Measurements from ENCODE around the gene ABCF1.
"Not testable (repeated sequence)": the region's sequence is repeated elsewhere in the genome, so short reads cannot be mapped to it uniquely, and the experiment has no call there.

ABCF1 gene

DNA sequence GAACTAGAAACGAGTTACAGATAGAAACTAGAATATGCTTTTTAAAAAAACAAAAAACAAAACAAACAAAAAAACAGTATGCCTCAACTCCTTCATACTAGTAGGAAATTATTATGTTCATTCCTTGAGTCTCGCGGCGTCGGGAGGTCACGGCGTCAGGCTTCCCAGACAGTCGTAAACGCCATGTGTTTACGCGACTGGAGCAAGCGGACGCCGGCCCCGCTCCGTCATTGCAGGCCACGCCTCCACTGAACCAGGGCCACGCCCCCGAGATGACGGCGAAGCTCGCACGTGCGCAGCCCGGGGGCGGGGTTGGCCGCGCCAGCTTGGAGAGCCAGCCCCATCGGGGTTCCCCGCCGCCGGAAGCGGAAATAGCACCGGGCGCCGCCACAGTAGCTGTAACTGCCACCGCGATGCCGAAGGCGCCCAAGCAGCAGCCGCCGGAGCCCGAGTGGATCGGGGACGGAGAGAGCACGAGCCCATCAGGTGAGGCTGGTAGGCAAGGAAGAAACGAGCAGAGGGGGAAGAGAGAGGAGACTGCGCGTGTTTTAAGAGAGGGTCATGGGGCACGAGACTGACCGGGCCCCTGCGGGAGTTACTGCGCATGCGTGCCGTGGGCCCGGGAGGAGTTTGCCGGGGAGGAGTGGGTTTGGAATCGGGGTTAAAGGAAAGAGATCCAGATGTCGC is at the start of gene ABCF1:
ABCF1 (plus strand) TSS at position 368 of the 687 bp plus-strand sequence; CDS start at position 414, 46 bp downstream.
- peak; percentile 98 for DNase-seq

DNA sequence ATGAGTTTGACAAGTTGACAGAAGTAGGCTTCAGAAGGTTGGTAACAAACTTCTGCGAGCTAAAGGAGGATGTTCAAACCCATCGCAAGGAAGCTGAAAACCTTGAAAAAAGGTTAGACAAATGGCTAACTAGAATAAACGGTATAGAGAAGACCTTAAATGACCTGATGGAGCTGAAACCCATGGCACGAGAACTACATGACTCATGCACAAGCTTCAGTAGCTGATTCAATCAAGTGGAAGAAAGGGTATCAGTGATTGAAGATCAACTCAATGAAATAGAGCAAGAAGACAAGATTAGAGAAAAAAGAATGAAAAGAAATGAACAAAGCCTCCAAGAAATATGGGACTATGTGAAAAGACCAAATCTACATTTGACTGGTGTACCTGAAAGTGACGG is 49.3 kb upstream of the ABCF1 start:
- DNase-seq, result not testable (repeated sequence)

DNA sequence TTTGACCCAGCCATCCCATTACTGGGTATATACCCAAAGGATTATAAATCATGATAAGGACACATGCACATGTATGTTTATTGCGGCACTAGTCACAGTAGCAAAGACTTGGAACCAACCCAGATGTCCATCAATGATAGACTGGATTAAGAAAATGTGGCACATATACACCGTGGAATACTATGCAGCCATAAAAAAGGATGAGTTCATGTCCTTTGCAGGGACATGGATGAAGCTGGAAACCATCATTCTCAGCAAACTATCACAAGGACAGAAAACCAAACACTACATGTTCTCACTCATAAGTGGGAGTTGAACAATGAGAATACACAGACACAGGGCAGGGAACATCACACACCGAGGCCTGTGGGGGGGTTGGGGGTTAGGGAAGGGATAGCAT is 44.8 kb upstream of the ABCF1 start:
- not testable (repeated sequence) for DNase-seq

DNA sequence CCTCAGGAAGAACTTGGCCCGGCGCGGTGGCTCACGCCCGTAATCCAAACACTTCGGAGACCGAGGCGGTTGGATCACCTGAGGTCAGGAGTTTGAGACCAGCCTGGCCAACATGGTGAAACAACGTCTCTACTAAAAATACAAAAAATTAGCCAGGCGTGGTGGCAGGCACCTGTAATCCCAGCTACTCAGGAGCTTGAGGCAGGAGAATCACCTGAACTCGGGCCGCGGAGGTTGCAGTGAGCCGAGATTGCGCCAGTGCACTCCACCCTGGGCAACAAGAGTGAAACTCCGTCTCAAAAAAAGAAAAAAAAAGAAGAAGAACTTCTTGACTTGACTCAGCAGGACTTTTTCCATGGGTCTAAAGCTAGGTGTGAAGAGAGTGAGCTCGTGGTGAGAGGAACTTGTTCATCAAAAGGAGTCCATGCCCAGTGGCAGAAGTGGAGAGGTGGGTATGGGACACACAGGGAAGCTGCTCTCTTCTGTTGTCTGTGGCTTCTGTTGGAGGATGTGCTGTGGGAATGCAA is 41.8 kb upstream of the ABCF1 start:
- DNase-seq, result not testable (repeated sequence)

DNA sequence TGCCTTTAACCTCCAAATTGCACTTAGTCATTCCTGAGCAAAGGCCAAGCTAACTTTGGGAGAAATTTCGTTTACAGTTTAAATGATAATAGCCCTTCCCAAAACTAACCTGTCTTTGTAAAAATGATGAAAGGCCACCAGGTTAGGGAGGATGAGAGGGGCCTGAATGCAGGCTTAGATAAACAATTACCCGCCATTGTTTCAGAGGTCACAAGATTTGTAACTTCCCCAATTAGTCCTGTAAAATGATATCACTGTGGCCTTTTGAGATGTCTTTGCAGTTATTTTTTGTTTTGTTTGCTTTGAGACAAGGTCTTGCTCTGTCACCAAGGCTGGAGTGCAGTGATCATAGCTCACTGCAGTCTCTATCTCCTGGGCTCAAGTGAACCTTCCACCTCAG is 41.2 kb upstream of the ABCF1 start:
- no peak for DNase-seq

DNA sequence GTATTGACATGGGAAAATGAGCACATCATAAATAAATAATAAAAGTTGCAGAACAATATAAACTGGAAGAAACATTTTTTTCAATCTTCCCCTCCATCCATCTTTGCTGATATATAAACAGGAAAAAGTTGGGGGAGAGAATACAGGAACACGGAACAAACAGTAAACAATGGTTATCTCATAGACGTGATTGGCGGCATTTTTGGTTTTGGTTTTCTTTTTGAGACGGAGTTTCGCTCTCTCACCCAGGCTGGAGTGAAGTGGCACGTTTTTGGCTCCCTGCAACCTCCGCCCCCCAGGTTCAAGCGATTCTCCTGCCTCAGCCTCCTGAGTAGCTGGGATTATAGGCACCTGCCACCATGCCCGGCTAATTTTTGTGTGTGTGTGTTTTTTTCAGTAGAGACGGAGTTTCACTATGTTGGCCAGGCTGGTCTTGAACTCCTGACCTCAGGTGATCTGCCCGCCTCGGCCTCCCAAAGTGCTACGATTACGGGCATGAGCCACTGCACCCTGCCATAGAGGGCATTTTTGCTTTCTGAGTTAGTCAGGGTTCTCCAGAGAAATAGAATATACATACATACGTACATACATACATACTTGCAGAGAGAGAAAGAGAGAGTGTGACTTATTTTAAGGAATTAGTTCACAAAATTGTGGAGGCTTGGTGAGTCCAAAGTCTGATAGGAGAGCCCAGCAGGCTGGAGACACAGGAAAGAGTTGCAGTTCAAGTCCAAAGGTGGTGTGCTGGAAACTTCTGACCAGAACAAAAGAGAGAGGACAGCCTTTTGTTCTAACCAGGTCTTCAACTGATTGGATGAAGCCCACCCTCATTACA is 37.6 kb upstream of the ABCF1 start:
- no peak for DNase-seq

DNA sequence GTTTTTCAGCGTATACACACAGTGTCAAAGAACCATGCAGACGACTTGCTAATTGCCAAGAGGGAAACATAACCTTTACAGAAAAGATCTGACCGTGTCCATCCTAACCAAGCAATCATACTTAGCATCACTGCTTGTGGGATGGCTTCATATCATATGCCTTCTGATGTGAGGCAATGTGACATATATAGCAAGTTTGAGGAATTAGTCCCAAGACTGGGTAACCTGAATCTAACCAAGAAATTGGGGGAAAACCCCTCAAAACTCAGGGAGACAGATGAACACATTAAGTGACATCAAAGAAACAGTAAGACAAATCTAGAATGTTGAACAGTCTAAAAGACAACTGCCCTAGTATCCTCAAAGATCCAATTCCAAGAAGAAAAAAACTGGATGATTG is 33.3 kb upstream of the ABCF1 start:
- DNase-seq, result no peak

DNA sequence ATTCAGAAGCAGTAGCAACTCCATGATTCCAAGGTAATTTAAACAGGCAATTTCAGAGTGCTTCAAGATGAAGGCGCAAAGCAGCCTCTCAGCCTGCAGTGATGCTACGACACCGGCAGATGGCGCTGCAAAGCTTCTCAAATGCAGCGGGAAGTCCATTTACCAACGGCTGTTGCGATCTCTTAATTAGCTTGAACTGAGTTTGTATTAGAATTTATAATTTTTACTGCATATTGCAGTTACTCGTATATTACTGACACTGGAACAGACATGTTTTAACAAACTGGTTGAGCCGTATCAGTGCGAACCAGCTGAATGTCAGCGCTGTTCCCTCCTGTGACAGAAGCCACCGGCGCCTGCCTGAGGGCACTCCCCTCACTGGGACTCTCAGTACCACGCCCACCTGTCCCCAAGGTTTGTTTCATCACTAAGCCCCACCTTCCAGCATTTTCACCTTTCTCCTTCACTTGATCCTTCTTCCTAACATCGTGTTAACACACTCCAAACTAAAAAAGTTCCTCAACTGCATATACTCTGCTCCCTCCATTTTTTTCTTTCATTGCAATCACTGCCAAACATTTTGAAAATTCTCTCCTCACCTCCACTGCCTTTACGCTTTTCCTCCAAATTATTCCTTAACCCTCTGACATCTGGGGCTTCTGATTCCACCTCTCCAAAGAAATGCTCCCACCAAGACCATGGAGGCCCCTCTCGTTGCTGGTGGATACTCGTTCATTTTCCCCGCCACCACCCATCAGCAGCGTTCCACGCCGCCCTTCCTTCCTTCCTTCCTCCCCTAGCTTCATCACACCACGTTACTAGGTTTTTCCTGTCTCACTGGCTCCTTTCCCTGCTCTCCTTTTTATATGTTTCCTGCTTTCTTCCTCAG is 29.5 kb upstream of the ABCF1 start:
- peak; percentile 53 for DNase-seq

DNA sequence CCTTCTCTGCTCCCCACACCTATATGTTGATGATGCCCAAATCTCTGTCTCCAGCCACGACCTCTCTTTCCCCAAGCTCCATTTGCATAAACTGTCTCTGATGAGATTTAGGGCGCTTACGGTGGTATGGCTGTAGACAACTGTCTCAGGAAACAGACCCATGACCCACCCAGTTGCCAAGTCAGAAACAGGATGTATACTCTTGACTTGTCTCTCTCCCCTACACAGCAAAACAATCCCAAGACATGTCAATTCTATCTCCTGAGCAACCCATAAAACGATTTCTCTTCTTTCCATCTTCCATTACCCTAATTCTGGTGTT is 28.9 kb upstream of the ABCF1 start:
- no peak for DNase-seq

DNA sequence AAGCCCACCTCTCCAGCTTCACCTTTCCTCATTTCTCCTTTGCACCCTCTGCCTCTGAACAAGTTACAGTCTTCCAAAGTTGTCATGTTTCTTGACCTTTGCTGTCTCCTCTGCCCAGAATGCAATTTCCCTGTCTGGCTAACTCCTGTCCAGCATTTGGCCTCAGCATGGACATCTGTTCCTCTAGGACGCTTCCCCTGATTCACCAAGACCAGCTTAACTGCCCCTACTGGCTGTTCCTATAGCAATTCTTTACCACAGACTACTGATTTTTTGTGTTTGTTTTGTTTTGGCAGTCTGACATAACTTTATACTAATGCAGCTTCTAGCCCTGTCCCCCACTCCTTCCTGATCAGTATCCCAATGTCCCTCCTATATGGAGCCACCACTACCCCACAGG is 28.3 kb upstream of the ABCF1 start:
- DNase-seq, result no peak

DNA sequence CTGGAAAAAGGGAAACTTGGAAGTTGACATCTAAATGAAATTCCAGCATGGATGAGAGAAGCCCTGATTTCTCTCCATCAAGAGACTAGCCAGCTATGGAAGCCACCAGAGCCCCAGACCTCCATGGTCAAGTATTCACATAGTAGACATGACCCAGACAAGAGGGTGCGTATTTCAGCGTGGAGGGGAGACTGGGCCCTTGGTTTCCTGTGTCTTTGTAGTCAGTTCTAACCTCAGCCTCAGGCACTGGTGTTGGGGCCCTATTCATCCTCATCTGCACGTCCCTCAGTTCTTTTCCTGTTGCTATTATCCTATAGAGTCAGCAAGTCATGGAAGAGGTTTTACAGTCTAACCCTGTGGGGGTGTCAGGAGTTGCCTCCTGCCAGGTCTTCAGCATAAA is 27.4 kb upstream of the ABCF1 start:
- no peak for DNase-seq

DNA sequence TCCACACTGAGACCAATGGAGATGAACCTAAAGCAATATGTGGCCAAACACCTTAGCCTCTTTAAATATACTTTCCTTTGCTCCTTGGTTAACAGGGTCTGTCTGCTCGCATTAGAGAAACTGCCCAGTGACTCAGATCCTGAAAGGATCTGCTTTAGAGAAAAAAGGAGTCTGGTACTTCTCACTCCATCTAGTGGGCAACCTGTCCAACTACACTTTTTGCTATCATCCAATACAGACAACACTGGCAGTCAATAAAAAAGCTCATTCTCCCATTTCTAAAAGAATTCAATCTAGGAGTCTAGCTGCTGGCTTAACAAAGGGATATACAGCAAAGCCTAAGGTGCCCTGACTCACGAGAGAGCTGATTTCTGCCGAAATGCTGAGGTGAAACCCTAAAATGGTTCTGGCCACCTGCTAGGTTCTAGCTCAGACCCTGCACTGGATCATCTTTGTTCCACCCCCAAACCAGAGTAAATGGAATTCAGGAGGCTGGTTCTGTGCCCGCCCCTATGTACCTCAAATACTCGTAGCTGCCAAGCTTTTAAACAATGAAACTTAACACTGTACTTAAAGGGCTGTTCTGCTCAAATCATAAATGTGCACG is 26.5 kb upstream of the ABCF1 start:
- no peak for DNase-seq

DNA sequence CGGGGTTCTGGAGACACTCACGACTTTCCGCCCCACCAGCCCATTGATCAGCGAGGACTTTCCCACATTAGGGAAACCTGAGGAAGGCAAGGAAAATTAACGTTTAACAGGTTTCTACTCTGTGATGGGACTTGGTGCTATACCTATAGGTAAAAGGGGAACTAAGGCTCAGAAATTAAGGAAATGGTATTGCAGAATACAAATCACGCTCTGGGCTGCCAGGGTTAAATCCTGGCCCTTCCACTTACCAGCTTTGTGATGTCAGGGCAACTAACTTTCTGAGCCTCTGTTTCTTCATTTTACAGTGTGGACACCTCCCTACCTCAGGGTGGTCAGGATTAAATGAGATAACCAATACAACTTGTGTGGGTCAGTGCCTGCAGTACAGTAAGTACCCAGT is 23.8 kb upstream of the ABCF1 start:
- no peak for DNase-seq

DNA sequence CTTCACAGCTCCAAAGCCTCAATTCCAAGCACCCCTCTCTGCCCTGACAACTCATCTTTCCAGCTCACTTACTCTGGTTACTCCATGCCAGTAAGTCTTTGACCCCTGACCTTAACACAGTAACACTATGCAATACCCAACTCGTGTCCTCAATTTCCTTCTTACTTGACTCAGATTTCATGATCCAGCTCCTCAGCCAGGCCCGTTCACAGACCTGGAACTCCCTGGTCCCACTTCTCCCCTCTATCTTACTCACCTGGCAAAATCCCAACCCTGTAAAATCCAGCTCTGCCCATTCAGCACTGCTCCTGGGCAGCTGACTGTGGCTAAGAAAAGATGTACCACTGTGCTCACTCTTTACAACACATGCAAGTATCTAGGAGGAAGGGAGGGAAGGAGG is 22.9 kb upstream of the ABCF1 start:
- no peak for DNase-seq

DNA sequence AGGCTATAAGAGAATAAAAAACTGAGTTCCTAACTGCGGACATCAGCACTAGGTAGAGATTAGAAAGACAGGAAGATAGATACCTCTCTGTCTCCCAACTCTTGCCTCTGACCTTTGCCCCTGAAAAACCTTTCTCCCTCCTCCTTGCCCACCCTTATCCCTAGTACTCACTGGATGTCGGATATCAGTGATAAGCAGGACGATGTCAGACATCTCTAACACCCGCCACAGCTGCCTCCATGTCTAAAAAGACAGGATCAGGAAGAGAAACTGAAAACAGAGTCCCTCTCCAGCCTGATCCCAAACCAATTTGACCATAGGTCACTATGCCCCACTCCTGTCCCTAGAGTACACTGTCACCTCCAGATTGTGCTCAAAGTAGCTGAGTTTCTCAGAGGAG is 16.8 kb upstream of the ABCF1 start:
- DNase-seq, result no peak

DNA sequence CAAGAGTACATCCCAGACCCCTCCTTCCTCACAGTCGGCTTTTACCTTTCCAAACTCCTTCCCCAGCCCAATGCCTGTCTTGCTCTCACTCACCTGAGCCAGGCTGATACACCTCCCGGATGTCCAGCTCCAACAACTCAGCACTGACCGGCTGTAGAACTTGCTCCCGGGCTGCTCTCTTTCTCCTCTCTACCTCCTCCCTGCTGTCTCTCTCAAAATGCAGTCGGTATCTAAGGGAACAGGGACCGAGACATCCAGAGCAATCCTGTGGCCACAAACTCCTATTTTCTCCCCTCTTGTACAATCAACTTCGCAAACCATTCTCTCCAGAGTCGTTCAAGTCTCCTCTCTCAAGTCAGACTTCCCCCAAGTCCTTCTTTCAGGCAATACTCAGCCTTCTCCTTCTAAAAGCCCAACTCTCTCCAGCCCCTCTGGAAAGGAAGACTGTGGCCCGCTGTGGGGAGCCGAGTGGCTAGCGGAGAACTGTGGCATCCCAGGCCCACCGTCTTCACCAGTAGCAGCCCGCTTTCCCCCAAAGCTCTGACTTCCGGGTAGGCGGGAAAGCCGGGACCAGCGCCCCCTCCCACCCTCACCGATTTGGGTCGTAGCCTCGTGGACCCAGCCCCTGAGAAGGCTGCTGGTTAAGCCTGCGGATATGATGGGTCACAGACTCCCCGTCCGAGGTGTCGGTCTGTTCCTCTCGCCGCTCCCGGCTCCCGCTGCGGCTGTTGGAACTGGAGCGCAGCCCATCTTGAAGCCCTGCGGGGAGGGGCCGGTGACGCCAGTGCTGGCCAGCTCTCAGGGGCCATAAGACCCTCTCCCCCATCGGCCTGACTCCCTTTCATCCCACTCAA is 16.1 kb upstream of the ABCF1 start:
- peak; percentile 11 for DNase-seq

DNA sequence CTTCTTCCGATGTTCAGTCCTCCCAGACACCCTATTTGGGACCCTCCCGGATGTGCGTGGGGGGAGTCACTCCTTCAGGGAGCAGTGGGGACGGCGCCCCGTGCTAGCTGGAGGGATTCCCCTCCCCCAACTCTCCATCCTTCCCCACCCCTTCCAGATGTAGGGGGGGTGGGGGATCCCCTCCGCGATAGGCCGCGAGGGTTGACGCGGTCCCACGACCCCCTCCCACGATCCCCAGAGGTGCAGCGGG is 15.5 kb upstream of the ABCF1 start:
- DNase-seq, result no peak

DNA sequence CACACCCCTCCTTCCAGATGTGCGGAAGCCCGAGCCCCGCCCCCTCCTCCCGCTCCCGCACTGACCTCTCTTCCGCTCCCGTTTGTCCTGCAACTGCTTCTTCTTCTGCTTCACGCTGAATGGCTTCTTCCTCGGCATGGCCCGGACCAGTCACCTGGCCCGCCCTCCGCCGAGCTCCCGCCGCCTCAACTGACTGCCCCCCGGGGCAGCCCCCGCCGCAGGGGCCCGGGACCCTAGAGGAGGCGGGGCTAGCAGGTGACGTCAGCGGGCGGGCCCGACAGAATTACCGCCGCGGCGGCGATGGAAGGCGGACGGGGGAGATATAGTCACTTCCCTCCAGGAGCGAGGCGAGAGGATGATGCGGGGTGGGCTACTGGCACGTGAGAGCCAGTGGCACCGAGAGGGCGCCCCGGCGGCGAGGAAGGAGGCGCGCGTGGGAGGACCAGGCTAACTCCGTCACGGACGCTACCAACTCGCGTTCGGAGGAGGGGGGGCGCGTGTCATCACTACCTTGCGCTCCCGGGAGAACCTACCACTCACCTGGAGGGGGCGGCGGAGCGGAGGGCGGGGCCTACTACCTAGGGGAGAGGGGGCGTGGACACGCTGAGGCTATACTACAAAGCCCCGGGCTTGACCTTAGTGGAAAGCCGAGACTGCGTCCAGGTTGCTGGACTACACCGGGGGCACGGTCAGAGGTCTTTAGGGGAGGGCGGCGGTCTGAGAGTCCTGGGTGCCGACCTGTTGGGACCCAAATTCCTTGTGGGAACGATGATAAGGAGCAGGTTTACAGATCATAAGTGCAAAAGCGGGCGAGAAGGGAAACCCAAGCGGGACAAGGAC is 15.0 kb upstream of the ABCF1 start, which contains the start of gene GNL1:
GNL1 (minus strand) TSS at position 424 of the 840 bp plus-strand sequence; CDS start at position 138, 286 bp downstream.
- DNase-seq, result peak; percentile 93

DNA sequence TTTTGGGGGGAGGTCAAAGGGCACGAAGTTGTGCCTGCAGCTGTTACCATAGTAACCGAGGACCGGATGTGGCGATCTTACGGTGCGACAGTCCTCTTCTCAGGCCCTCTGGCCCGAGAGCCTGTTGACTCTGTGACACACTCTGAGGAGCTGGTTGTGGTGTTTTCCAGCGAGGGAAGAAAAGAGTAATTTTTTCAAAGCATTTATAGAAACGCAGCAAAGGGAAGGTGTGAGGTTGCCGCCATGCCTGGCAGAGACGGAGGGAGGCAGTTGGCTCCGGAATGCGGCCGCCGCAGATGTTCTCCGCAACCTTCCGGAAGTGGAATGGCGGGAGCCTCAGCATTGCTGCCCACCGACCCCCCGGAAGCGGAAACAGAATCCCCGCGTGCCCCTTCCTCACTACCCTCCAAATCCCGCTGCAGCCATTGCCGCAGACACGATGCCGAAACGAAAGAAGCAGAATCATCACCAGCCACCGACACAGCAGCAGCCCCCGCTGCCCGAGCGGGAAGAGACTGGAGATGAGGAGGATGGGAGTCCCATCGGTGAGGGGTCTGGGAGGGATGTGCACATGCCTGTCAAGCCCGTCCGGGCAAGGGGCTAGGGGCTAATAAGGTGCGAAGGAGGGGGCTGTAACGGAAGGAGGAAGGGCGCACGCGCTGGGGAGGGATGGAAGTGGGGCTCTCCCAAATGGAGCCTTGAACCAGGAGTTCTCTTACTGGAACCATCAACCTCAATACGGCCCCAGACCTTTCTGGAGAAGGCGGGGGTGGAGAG is 14.1 kb upstream of the ABCF1 start, which contains the start of gene PRR3:
PRR3 (plus strand) TSS at position 390 of the 777 bp plus-strand sequence; CDS start at position 440, 50 bp downstream.
- DNase-seq, result peak; percentile 89

DNA sequence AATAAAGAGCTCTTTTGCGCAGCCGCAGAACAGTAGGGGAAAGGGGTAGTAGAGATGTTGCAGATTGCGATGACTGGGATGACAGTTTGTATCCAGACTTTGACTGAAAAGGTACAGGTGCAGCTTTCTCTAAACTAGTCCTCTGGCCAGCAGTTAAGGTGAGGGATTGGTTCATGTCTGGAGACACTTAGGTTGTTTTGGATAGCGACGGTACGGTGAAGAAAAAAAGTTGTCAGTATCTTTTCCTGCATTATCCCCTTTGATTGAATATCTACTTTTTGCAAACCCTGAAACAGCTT is 13.6 kb upstream of the ABCF1 start:
- DNase-seq, result no peak

All from COR-L47 (cell line).